NCI-H187 treated with DMSO at 0.1 percent for 48 hours (cell line): ENCODE results near the gene IRF2.

Experiments
- DNase-seq: peaks from one replicate; lab custom pipeline; 2025; lab: John Stamatoyannopoulos, UW

The IRF2 gene

GRCh38 chr4:184432127-184432922, 42.0 kb downstream of the IRF2 start:
- no peak for DNase-seq

GRCh38 chr4:184430163-184430562, 44.2 kb downstream of the IRF2 start:
- DNase-seq, result no peak

- DNase-seq, result no peak
Observed at GRCh38 chr4:184428787-184429186, 45.6 kb downstream of the IRF2 start.

GRCh38 chr4:184427687-184428086, 46.7 kb downstream of the IRF2 start:
- no peak for DNase-seq

- no peak for DNase-seq
Observed at GRCh38 chr4:184427093-184427492, 47.3 kb downstream of the IRF2 start.

- no peak for DNase-seq
Observed at GRCh38 chr4:184424993-184425758, 49.2 kb downstream of the IRF2 start.

- no peak for DNase-seq
Observed at GRCh38 chr4:184424279-184424678, 50.1 kb downstream of the IRF2 start.

- no peak for DNase-seq
Observed at GRCh38 chr4:184423003-184423686, 51.2 kb downstream of the IRF2 start.

GRCh38 chr4:184422378-184422777, 52.0 kb downstream of the IRF2 start:
- no peak for DNase-seq

GRCh38 chr4:184421533-184422155, 52.7 kb downstream of the IRF2 start:
- no peak for DNase-seq

GRCh38 chr4:184420881-184421416, 53.4 kb downstream of the IRF2 start:
- DNase-seq, result no peak

GRCh38 chr4:184420402-184420801, 53.9 kb downstream of the IRF2 start:
- DNase-seq, result no peak

- no peak for DNase-seq
Observed at GRCh38 chr4:184419976-184420375, 54.4 kb downstream of the IRF2 start.

- DNase-seq, result no peak
Observed at GRCh38 chr4:184417802-184418511, 56.4 kb downstream of the IRF2 start.

GRCh38 chr4:184416913-184417734, 57.2 kb downstream of the IRF2 start:
- no peak for DNase-seq

- no peak for DNase-seq
Observed at GRCh38 chr4:184415071-184415470, 59.3 kb downstream of the IRF2 start.

- DNase-seq, result no peak
Observed at GRCh38 chr4:184413261-184414046, 60.9 kb downstream of the IRF2 start.

- DNase-seq, result no peak
Observed at GRCh38 chr4:184410748-184411147, 63.6 kb downstream of the IRF2 start.

- DNase-seq, result no peak
Observed at GRCh38 chr4:184409911-184410692, 64.2 kb downstream of the IRF2 start.
